T47D (cell line): Measurements from ENCODE around the gene DCP1B.

Experiments used
- DNase-seq, 2 experiments: peaks; one replicate each; pipeline versions ENCODE4 v3.0.0 to v3.0.0-alpha.2; 2011 to 2012; ENCODE audit warnings: low read depth in 1 of 2, low spot score in 1 of 2
- JUND ChIP-seq: IDR thresholded peaks from 2 replicates; pipeline ENCODE4 v1.6.1; 2012; ENCODE audit warnings: low read depth
- in situ Hi-C: cut with HindIII; loops from 2 replicates; pipeline ENCODE4 v1.10.0; 2016; ENCODE audit warnings: low sequenced_read_pairs, low pct_unique_long_range_greater_than_20kb

The DCP1B gene

GRCh38 chr12:1896964-1897363 is 107.3 kb downstream of the DCP1B start:
- DNase-seq, result no peak
- in situ Hi-C loops, result no loop called here

More at GRCh38 chr12:1896964-1897363, 107.3 kb downstream of the DCP1B start:
- TF ChIP-seq JUND, result no peak
